PC-9 (cell line): ENCODE measurements around the gene NAT9. TPM values are rescaled to one million over a fixed set of nuclear protein-coding genes. Genes with fewer than 3 reads are reported as not detected.

ENCODE experiments used
- BruUV-seq: library from RNA; stranded (reverse); fragments of 400-500 nt; replicated peaks from 2 replicates; lab custom pipeline; 2021; lab: Mats Ljungman, UMichigan
- CTCF ChIA-PET: fragments of 300-600 bp; sonication (Branson Sonifier 250); formaldehyde crosslinking; loops from one replicate; lab custom pipeline; 2022; ENCODE audit warnings: antibody characterized with exemption; lab: Charles Lee
- POLR2A ChIA-PET: fragments of 300-600 bp; sonication (Branson Sonifier 250); formaldehyde crosslinking; loops from one replicate; lab custom pipeline; 2022; ENCODE audit warnings: antibody characterized with exemption; ENCODE audit not compliant: unreplicated experiment; lab: Charles Lee
- DNase-seq, 2 experiments: peaks; one replicate each; pipeline versions ENCODE4 v3.0.0 to v3.0.0-alpha.2; 2015 to 2022; ENCODE audit warnings: mixed read lengths in 1 of 2
- H2AFZ ChIP-seq: fragments of 200-600 bp; sonication (generic); 2 replicates; pipeline ENCODE4 v1.8.1; 2017; ENCODE audit warnings: antibody characterized with exemption
- H3F3A ChIP-seq: fragments of 200-600 bp; sonication (generic); 2 replicates; pipeline ENCODE4 v1.8.1; 2017; ENCODE audit warnings: antibody characterized with exemption, mild to moderate bottlenecking, low read depth; ENCODE audit not compliant: insufficient read depth
- H3K27ac ChIP-seq: fragments of 200-600 bp; sonication (generic); 2 replicates; pipeline ENCODE4 v1.6.1; 2016; ENCODE audit warnings: mixed run types
- H3K27me3 ChIP-seq: fragments of 200-600 bp; sonication (generic); 2 replicates; pipeline ENCODE4 v1.6.1; 2016; ENCODE audit warnings: low read depth, mixed run types; ENCODE audit not compliant: insufficient read depth
- H3K36me3 ChIP-seq: fragments of 200-600 bp; sonication (generic); 2 replicates; pipeline ENCODE4 v1.6.1; 2016; ENCODE audit warnings: low read depth, mixed run types
- H3K4me1 ChIP-seq: fragments of 200-600 bp; sonication (generic); replicated peaks from 2 replicates; pipeline ENCODE4 v1.6.1; 2016; ENCODE audit warnings: mixed run types; ENCODE audit not compliant: insufficient read depth
- H3K4me2 ChIP-seq: fragments of 200-600 bp; sonication (generic); 2 replicates; pipeline ENCODE4 v1.6.1; 2017; ENCODE audit warnings: mixed run types
- H3K4me3 ChIP-seq: fragments of 200-600 bp; sonication (generic); 2 replicates; pipeline ENCODE4 v1.6.1; 2016; ENCODE audit warnings: mixed run types
- H3K79me2 ChIP-seq: fragments of 200-600 bp; sonication (generic); 2 replicates; pipeline ENCODE4 v1.6.1; 2017; ENCODE audit warnings: low read depth, mixed run types
- H3K9me2 ChIP-seq: fragments of 200-600 bp; sonication (generic); 2 replicates; pipeline ENCODE4 v1.8.1; 2017; ENCODE audit warnings: mild to moderate bottlenecking; ENCODE audit not compliant: insufficient read depth
- H3K9me3 ChIP-seq: fragments of 200-600 bp; sonication (generic); 2 replicates; pipeline ENCODE4 v1.8.1; 2016; ENCODE audit warnings: low read depth; ENCODE audit not compliant: insufficient read depth
- H4K20me1 ChIP-seq: fragments of 200-600 bp; sonication (generic); 2 replicates; pipeline ENCODE4 v1.8.1; 2017; ENCODE audit not compliant: insufficient read depth
- CTCF ChIP-seq: fragments of 200-600 bp; sonication (generic); conservative IDR thresholded peaks from 2 replicates; pipeline ENCODE4 v1.6.1; 2017; ENCODE audit warnings: mixed run types, antibody characterized with exemption, mild to moderate bottlenecking, moderate library complexity
- EZH2 ChIP-seq: fragments of 200-600 bp; sonication (generic); IDR thresholded peaks from 2 replicates; pipeline ENCODE4 v1.8.0; 2017; ENCODE audit warnings: antibody characterized with exemption, low read depth
- intact Hi-C: fragments of 100-400 bp; cut with micrococcal nuclease; formaldehyde crosslinking; loops from one replicate; pipeline ENCODE4 v1.10.0; 2022; ENCODE audit not compliant: unreplicated experiment
- total RNA-seq: library from RNA; stranded (reverse); gene quantifications from 2 replicates; pipeline ENCODE4 v1.2.3, GENCODE V29; 2021

NAT9 gene
- total RNA-seq, 1 experiment from 2014 or later: 31.5 TPM

GRCh38 chr17:74756891-74757290 lies 19.3 kb downstream of the NAT9 start:
- Histone ChIP-seq H3K4me3 (no peak overlapping the region), H3F3A (peaks cover 4% of the 10 kb centered on the region; the same call in 1 of the 2 replicates), H3K9me3 (no peaks in the 10 kb centered on the region), H3K36me3 (peaks cover 5% of the 10 kb centered on the region; the same call in 1 of the 2 replicates), H3K79me2 (peaks cover 58% of the 10 kb centered on the region), H4K20me1 (peaks cover 19% of the 10 kb centered on the region), H3K9me2 (no peaks in the 10 kb centered on the region), H3K27ac (no peak overlapping the region), H3K27me3 (no peaks in the 10 kb centered on the region), H3K4me2 (0 out of 2 replicates have a peak overlapping the region, but pooled peaks have one; percentile 13), H3K4me1 (peaks cover 61% of the 10 kb centered on the region), H2AFZ (no peak overlapping the region)
- intact Hi-C loops: no loop called here
- POLR2A ChIA-PET: no interaction called here
- BruUV-seq: no TSS peak
- no peak for TF ChIP-seq CTCF
- TF ChIP-seq EZH2: no peak
- CTCF ChIA-PET: interaction anchor here (0.6 kb wide), 3 partner anchors 10 to 991 kb away, joined by 3 to 8 read pairs (median 7); no protein-coding TSS in a partner anchor
- DNase-seq: no peak

- H3K36me3 ChIP-seq: peaks cover 5% of the 10 kb centered on the region; the same call in 1 of the 2 replicates
- H3K9me2 ChIP-seq: no peaks in the 10 kb centered on the region
- no peak overlapping the region for H3K27ac ChIP-seq
- peaks cover 66% of the 10 kb centered on the region for H3K4me1 ChIP-seq
- no peak overlapping the region for H2AFZ ChIP-seq
- H3K4me2 ChIP-seq: no peak overlapping the region
- H3K9me3 ChIP-seq: no peaks in the 10 kb centered on the region
- H4K20me1 ChIP-seq: peaks cover 25% of the 10 kb centered on the region
- TF ChIP-seq CTCF (no peak), EZH2 (no peak)
- BruUV-seq: no TSS peak
- POLR2A ChIA-PET: no interaction called here
- no peak overlapping the region for H3K4me3 ChIP-seq
- H3F3A ChIP-seq: peaks cover 4% of the 10 kb centered on the region; the same call in 1 of the 2 replicates
- no peaks in the 10 kb centered on the region for H3K27me3 ChIP-seq
- DNase-seq: no peak
- H3K79me2 ChIP-seq: peaks cover 59% of the 10 kb centered on the region
- CTCF ChIA-PET: interaction anchor here (0.6 kb wide), 1 partner anchor 678 kb away, joined by 3 read pairs; no protein-coding TSS in a partner anchor
- intact Hi-C loops: no loop called here
Measured at GRCh38 chr17:74755533-74755932, 20.6 kb downstream of the NAT9 start.

GRCh38 chr17:74754832-74755231 lies 21.3 kb downstream of the NAT9 start:
- Histone ChIP-seq H3K4me2 (no peak overlapping the region), H3K9me3 (no peaks in the 10 kb centered on the region), H3K4me1 (peaks cover 66% of the 10 kb centered on the region), H2AFZ (no peak overlapping the region), H3K27me3 (no peaks in the 10 kb centered on the region), H3K27ac (no peak overlapping the region), H3K9me2 (no peaks in the 10 kb centered on the region), H3K36me3 (peaks cover 5% of the 10 kb centered on the region; the same call in 1 of the 2 replicates), H3K79me2 (peaks cover 66% of the 10 kb centered on the region), H4K20me1 (peaks cover 25% of the 10 kb centered on the region), H3F3A (peaks cover 4% of the 10 kb centered on the region; the same call in 1 of the 2 replicates), H3K4me3 (no peak overlapping the region)
- POLR2A ChIA-PET: no interaction called here
- TF ChIP-seq EZH2: no peak
- TF ChIP-seq CTCF: no peak
- CTCF ChIA-PET: interaction anchor here (0.6 kb wide), 1 partner anchor 13 kb away, joined by 3 read pairs; no protein-coding TSS in a partner anchor
- DNase-seq: no peak
- intact Hi-C loops: no loop called here
- BruUV-seq: no TSS peak
